OCI-LY7 (cell line): ENCODE data around the gene DAGLA. TPM values are rescaled to one million over a fixed set of nuclear protein-coding genes. Genes with fewer than 3 reads are reported as not detected.

Experiments
- BruUV-seq: library from RNA; stranded (reverse); fragments of 400-500 nt; replicated peaks from 2 replicates; lab custom pipeline; 2021; lab: Mats Ljungman, UMichigan
- CTCF ChIA-PET: fragments of 300-600 bp; sonication (Branson Sonifier 250); formaldehyde crosslinking; loops from one replicate; lab custom pipeline; 2022; ENCODE audit warnings: antibody characterized with exemption; ENCODE audit not compliant: unreplicated experiment; lab: Charles Lee
- POLR2A ChIA-PET: fragments of 300-600 bp; sonication (Branson Sonifier 250); formaldehyde crosslinking; loops from one replicate; lab custom pipeline; 2022; ENCODE audit warnings: antibody characterized with exemption; lab: Charles Lee
- DNase-seq: peaks from one replicate; pipeline ENCODE4 v3.0.0-alpha.2; 2015; ENCODE audit warnings: low spot score
- H2AFZ ChIP-seq: fragments of 200-600 bp; sonication (generic), shearing (Covaris generic); 2 replicates; pipeline ENCODE4 v1.6.1; 2014; ENCODE audit warnings: mild to moderate bottlenecking, antibody characterized with exemption, low read length, moderate library complexity
- H3K27ac ChIP-seq: fragments of 200-600 bp; sonication (generic); 2 replicates; pipeline ENCODE4 v1.5.1; 2014; ENCODE audit warnings: mixed run types, low read depth, mild to moderate bottlenecking, moderate library complexity, low read length, inconsistent platforms; ENCODE audit not compliant: poor library complexity, severe bottlenecking
- H3K36me3 ChIP-seq: fragments of 200-600 bp; sonication (generic); 2 replicates; pipeline ENCODE4 v1.6.1; 2014; ENCODE audit warnings: mild to moderate bottlenecking, antibody characterized with exemption, low read length, moderate library complexity, mixed read lengths; ENCODE audit not compliant: insufficient read depth
- H3K4me1 ChIP-seq: fragments of 200-600 bp; sonication (generic); 2 replicates; pipeline ENCODE4 v1.5.1; 2014; ENCODE audit warnings: mild to moderate bottlenecking, low read length; ENCODE audit not compliant: insufficient read depth, poor library complexity, severe bottlenecking
- H3K4me2 ChIP-seq: fragments of 200-600 bp; sonication (generic); 2 replicates; pipeline ENCODE4 v1.6.1; 2014; ENCODE audit warnings: mild to moderate bottlenecking, low read length
- H3K4me3 ChIP-seq: fragments of 200-600 bp; sonication (generic); 2 replicates; pipeline ENCODE4 v1.5.1; 2014; ENCODE audit warnings: mild to moderate bottlenecking, low read depth, low read length; ENCODE audit not compliant: poor library complexity, severe bottlenecking
- H3K79me2 ChIP-seq: fragments of 200-600 bp; sonication (generic); 2 replicates; pipeline ENCODE4 v1.6.1; 2016; ENCODE audit warnings: low read depth, mild to moderate bottlenecking, low read length, moderate library complexity, mixed read lengths; ENCODE audit not compliant: insufficient read depth
- H3K9me2 ChIP-seq: fragments of 200-600 bp; sonication (generic); 2 replicates; pipeline ENCODE4 v1.6.1; 2016; ENCODE audit warnings: mild to moderate bottlenecking, low read length, mixed read lengths; ENCODE audit not compliant: insufficient read depth
- H3K9me3 ChIP-seq: fragments of 200-600 bp; sonication (generic); 2 replicates; pipeline ENCODE4 v1.6.1; 2014; ENCODE audit warnings: mild to moderate bottlenecking, mixed run types, low read length, mixed read lengths
- H4K20me1 ChIP-seq: fragments of 200-600 bp; sonication (generic); 2 replicates; pipeline ENCODE4 v1.6.1; 2014; ENCODE audit warnings: mild to moderate bottlenecking, antibody characterized with exemption, low read length, moderate library complexity, mixed read lengths; ENCODE audit not compliant: insufficient read depth
- EZH2phosphoT487 ChIP-seq: fragments of 200-600 bp; sonication (generic); IDR thresholded peaks from 2 replicates; pipeline ENCODE4 v1.6.1; 2018; ENCODE audit warnings: low read depth, borderline replicate concordance, mild to moderate bottlenecking, mixed run types, antibody characterized with exemption, low read length, moderate library complexity, mixed read lengths
- intact Hi-C: fragments of 100-400 bp; cut with micrococcal nuclease; formaldehyde crosslinking; loops from one replicate; pipeline ENCODE4 v1.10.0; 2022; ENCODE audit not compliant: unreplicated experiment
- total RNA-seq, 2 experiments: library from RNA; depleted of rRNA in 1 of 2; stranded (reverse); fragments of >200 nt in 1 of 2; shearing (Covaris generic) in 1 of 2; gene quantifications; 2 replicates each; pipeline ENCODE4 v1.2.3, GENCODE V29; 2014 to 2022
- TF ChIP-seq, protein P1 (sequence below): fragments of 200-600 bp; sonication (generic); conservative IDR thresholded peaks from 2 replicates; pipeline ENCODE4 v1.5.1; 2014; ENCODE audit warnings: mild to moderate bottlenecking, antibody characterized with exemption, low read length, moderate library complexity, mixed read lengths

Gene DAGLA
- total RNA-seq, 2 experiments from 2014 or later = not detected

DNA sequence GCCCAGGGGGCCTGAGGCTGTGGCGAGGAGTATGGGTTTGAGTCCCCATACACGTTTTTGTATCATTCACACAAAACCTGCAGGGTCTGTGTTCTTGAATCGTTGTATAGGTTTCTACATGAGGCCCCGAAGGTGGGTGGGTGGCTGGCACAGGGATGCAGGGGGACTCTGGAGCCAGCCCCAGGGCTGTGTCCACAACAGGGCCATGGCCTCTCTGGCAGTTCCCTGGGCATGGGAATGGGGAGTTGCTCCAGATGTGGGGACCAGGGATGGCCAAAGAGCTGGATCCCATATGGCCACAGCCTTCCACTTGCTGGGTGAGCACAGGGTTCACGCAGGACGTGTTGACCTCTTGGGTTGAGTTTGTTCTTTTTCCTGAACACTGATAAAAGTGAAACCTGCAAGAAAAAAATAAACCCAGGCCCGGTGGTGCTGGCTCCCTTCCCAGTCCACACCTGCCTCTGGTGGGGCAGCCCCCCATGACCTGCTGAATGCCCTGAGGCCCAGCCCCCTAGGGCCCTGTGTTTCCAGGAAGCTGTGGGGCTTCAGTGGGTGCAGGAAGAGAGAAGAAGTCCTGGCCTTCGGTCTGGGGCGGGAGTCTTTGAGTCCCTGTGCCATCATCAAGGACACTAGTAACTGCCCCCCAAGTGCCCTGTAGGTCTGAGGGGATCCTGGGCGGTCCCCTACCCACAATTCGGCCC lies 88.3 kb downstream of the DAGLA start:
- no TSS peak for BruUV-seq
- no peak overlapping the region for H3K4me2 ChIP-seq
- TF ChIP-seq, protein P1, sequence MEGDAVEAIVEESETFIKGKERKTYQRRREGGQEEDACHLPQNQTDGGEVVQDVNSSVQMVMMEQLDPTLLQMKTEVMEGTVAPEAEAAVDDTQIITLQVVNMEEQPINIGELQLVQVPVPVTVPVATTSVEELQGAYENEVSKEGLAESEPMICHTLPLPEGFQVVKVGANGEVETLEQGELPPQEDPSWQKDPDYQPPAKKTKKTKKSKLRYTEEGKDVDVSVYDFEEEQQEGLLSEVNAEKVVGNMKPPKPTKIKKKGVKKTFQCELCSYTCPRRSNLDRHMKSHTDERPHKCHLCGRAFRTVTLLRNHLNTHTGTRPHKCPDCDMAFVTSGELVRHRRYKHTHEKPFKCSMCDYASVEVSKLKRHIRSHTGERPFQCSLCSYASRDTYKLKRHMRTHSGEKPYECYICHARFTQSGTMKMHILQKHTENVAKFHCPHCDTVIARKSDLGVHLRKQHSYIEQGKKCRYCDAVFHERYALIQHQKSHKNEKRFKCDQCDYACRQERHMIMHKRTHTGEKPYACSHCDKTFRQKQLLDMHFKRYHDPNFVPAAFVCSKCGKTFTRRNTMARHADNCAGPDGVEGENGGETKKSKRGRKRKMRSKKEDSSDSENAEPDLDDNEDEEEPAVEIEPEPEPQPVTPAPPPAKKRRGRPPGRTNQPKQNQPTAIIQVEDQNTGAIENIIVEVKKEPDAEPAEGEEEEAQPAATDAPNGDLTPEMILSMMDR = no peak
- no peak for TF ChIP-seq EZH2phosphoT487
- H4K20me1 ChIP-seq = no peaks in the 10 kb centered on the region
- H2AFZ ChIP-seq = no peak overlapping the region
- H3K9me3 ChIP-seq = no peaks in the 10 kb centered on the region
- no peaks in the 10 kb centered on the region for H3K79me2 ChIP-seq
- intact Hi-C loops = no loop called here
- no peak for DNase-seq
- no peak overlapping the region for H3K27ac ChIP-seq
- peaks cover 9% of the 10 kb centered on the region for H3K4me1 ChIP-seq
- H3K9me2 ChIP-seq = no peaks in the 10 kb centered on the region
- ChIA-PET POLR2A (interaction anchor here (0.5 to 0.7 kb wide), 2 partner anchors 71 to 1145 kb away, joined by 3 to 6 read pairs; no protein-coding TSS in a partner anchor), CTCF (no interaction called here)
- no peak overlapping the region for H3K4me3 ChIP-seq
- H3K36me3 ChIP-seq = no peaks in the 10 kb centered on the region

DNA sequence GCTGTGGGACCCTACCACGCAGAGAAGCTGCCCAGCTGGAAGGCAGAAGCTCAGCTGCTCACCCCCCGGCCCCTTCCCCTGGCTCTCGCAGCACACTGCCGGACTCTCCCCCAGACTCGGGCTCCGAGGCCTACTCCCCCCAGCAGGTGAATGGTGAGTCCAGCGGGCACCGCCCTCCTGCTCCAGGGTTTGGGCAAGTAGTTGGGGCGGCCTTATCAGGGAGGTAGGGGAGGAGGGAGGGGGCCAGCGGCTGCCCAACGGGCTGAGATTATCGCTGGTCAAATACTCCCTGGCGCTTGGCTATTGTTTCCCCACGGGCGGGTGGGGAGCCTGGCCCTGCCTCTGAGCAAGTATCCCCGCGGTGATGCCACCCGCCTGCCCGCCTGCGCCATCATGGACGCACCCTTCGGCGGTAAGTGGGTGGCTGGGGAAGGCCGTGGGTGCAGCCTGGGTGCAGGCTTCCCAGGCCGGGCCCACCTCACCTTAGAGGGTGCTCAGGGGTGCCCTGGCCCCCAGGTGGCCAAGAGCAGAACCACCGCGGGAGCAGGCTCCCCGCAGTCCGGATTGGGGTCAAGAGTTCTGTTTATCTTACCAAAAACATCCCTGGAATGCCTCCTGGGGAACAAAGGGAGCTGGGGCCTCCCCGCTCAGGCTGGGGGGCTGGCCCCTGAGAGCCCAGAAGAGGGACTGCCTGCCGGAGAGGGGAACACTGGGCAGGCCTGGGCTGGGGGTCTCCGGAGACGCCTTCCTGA lies 89.2 kb downstream of the DAGLA start:
- BruUV-seq = no TSS peak
- H2AFZ ChIP-seq = no peak overlapping the region
- no peak for DNase-seq
- TF ChIP-seq, protein P1 = no peak
- no peak for TF ChIP-seq EZH2phosphoT487
- no peak overlapping the region for H3K4me2 ChIP-seq
- ChIA-PET POLR2A (no interaction called here), CTCF (no interaction called here)
- H3K9me3 ChIP-seq = no peaks in the 10 kb centered on the region
- H3K9me2 ChIP-seq = no peaks in the 10 kb centered on the region
- no peaks in the 10 kb centered on the region for H3K79me2 ChIP-seq
- intact Hi-C loops = no loop called here
- no peak overlapping the region for H3K27ac ChIP-seq
- no peaks in the 10 kb centered on the region for H4K20me1 ChIP-seq
- no peak overlapping the region for H3K4me3 ChIP-seq
- H3K4me1 ChIP-seq = peaks cover 9% of the 10 kb centered on the region
- H3K36me3 ChIP-seq = no peaks in the 10 kb centered on the region
